Mucosa of descending colon (tissue), 3 donors: Measurements from ENCODE around the gene NUDT16L1. TPM values are rescaled to one million over a fixed set of nuclear protein-coding genes. Genes with fewer than 3 reads are reported as not detected.
"Not testable (repeated sequence)": the region's sequence is repeated elsewhere in the genome, so short reads cannot be mapped to it uniquely, and the experiment has no call there.

Experiments
- ATAC-seq: fragments of 200-7000 bp; cut with Tn5 transposase; one replicate; pipeline ENCODE4 v1.9.1; 2020; ENCODE audit warnings: mild to moderate bottlenecking, moderate library complexity
- DNase-seq, 3 donors: peaks; one replicate each; pipeline ENCODE4 v3.0.0-alpha.2; 2020
- H3K36me3 ChIP-seq: fragments of 200-600 bp; one replicate; pipeline ENCODE4 v1.8.0; 2021; ENCODE audit warnings: low read depth, mild to moderate bottlenecking
- H3K4me1 ChIP-seq: fragments of 200-600 bp; one replicate; pipeline ENCODE4 v1.8.0; 2021; ENCODE audit warnings: low read depth, mild to moderate bottlenecking
- H3K4me3 ChIP-seq: fragments of 200-600 bp; one replicate; pipeline ENCODE4 v1.8.0; 2021; ENCODE audit warnings: mild to moderate bottlenecking
- H3K9me3 ChIP-seq: fragments of 200-600 bp; one replicate; pipeline ENCODE4 v1.8.0; 2021; ENCODE audit warnings: mild to moderate bottlenecking
- CTCF ChIP-seq: fragments of 200-600 bp; IDR thresholded peaks from one replicate; pipeline ENCODE4 v1.8.0; 2022; ENCODE audit warnings: antibody characterized with exemption, mild to moderate bottlenecking
- intact Hi-C, 2 donors: fragments of 100-400 bp; cut with DNase I in 1 of 2; cut with micrococcal nuclease in 1 of 2; formaldehyde crosslinking; loops; one replicate each; pipeline versions ENCODE4 v1.11.0 to v1.11.1; 2022; cut with DNase I, micrococcal nuclease
- total RNA-seq, 3 donors: library from RNA; stranded (reverse); fragmentation: NEBNext Ultra II Directional in 2 of 3; extraction: Animal tissue kit (Norgen Biotek cat#: 25700) in 2 of 3; gene quantifications; one replicate each; pipeline versions ENCODE4 v1.2.1 to v1.2.4, GENCODE V29; 2021 to 2023
- donor health status: DM: no; HTN: no; CAD: no; lungs with moderate emphysema.
- donor health status: DM: no; HTN: no; CAD: no.
- donor health status: DM: no; HTN: yes; CAD: no.

Gene NUDT16L1
- total RNA-seq, 3 donors from 2014 or later = 28.3 to 47.8 (median 40.4) TPM

- H3K4me1 ChIP-seq, H3K36me3 ChIP-seq, H3K9me3 ChIP-seq, intact Hi-C loops, H3K4me3 ChIP-seq: not testable (repeated sequence)
- ATAC-seq (peak; percentile 73), DNase-seq (peak in 2 of 3 donors; percentile 82 to 84)
- peak; percentile 82 for TF ChIP-seq CTCF
Observed at GRCh38 chr16:4650443-4651074, 42.8 kb upstream of the NUDT16L1 start.

GRCh38 chr16:4651827-4652226 lies 41.5 kb upstream of the NUDT16L1 start:
- H3K4me3 ChIP-seq = no peak overlapping the region
- H3K9me3 ChIP-seq = no peaks in the 10 kb centered on the region
- intact Hi-C loops = no loop called here
- DNase-seq = no peak
- ATAC-seq = no peak
- H3K4me1 ChIP-seq = peaks cover 8% of the 10 kb centered on the region
- TF ChIP-seq CTCF = no peak
- peaks cover 4% of the 10 kb centered on the region for H3K36me3 ChIP-seq

- Histone ChIP-seq H3K4me1 (peaks cover 8% of the 10 kb centered on the region), H3K9me3 (no peaks in the 10 kb centered on the region), H3K4me3 (no peak overlapping the region), H3K36me3 (peaks cover 9% of the 10 kb centered on the region)
- TF ChIP-seq CTCF = no peak
- intact Hi-C loops = no loop called here
- DNase-seq = no peak
- no peak for ATAC-seq
Observed at GRCh38 chr16:4652561-4652960, 40.8 kb upstream of the NUDT16L1 start.

- no peak for TF ChIP-seq CTCF
- Histone ChIP-seq H3K4me1 (peaks cover 8% of the 10 kb centered on the region), H3K9me3 (no peaks in the 10 kb centered on the region), H3K4me3 (no peak overlapping the region), H3K36me3 (peaks cover 9% of the 10 kb centered on the region)
- ATAC-seq (peak; percentile 84), DNase-seq (peak; percentile 81 to 85 (median 81))
- intact Hi-C loops = no loop called here
Observed at GRCh38 chr16:4654011-4654963, 39.1 kb upstream of the NUDT16L1 start.

GRCh38 chr16:4654964-4655590 lies 38.3 kb upstream of the NUDT16L1 start:
- H3K4me3 ChIP-seq = no peak overlapping the region
- peaks cover 9% of the 10 kb centered on the region for H3K36me3 ChIP-seq
- intact Hi-C loops = no loop called here
- DNase-seq (no peak), ATAC-seq (no peak)
- H3K4me1 ChIP-seq = peaks cover 8% of the 10 kb centered on the region
- no peak for TF ChIP-seq CTCF
- no peaks in the 10 kb centered on the region for H3K9me3 ChIP-seq
